MM.1S (cell line): Measurements from ENCODE around the gene LRP5.

Source experiments
- DNase-seq: peaks from one replicate; pipeline ENCODE4 v3.0.0-alpha.2; 2015
- H2AFZ ChIP-seq: fragments of 300-600 bp; sonication (generic); 2 replicates; pipeline ENCODE4 v1.6.0; 2016; ENCODE audit warnings: antibody characterized with exemption, low read length
- H3F3A ChIP-seq: fragments of 300-600 bp; sonication (generic); 2 replicates; pipeline ENCODE4 v1.6.1; 2016; ENCODE audit warnings: mild to moderate bottlenecking, antibody characterized with exemption, low read length, moderate library complexity, mixed read lengths; ENCODE audit not compliant: insufficient read depth
- H3K27ac ChIP-seq: fragments of 300-600 bp; sonication (generic); 2 replicates; pipeline ENCODE4 v1.5.1; 2016; ENCODE audit warnings: mild to moderate bottlenecking, low read length
- H3K27me3 ChIP-seq: fragments of 300-600 bp; sonication (generic); replicated peaks from 2 replicates; pipeline ENCODE4 v1.6.0; 2016; ENCODE audit warnings: low read length; ENCODE audit not compliant: insufficient read depth
- H3K36me3 ChIP-seq: fragments of 300-600 bp; sonication (generic); replicated peaks from 2 replicates; pipeline ENCODE4 v1.6.1; 2016; ENCODE audit warnings: mild to moderate bottlenecking, low read length, mixed read lengths; ENCODE audit not compliant: insufficient read depth
- H3K4me1 ChIP-seq: fragments of 300-600 bp; sonication (generic); 2 replicates; pipeline ENCODE4 v1.6.1; 2016; ENCODE audit warnings: low read length, mixed read lengths
- H3K4me2 ChIP-seq: fragments of 300-600 bp; sonication (generic); 2 replicates; pipeline ENCODE4 v1.6.0; 2016; ENCODE audit warnings: low read depth, low read length
- H3K4me3 ChIP-seq: fragments of 300-600 bp; sonication (generic); 2 replicates; pipeline ENCODE4 v1.5.1; 2016; ENCODE audit warnings: low read length, mixed read lengths
- H3K79me2 ChIP-seq: fragments of 300-600 bp; sonication (generic); 2 replicates; pipeline ENCODE4 v1.6.1; 2016; ENCODE audit warnings: mixed run types, low read length, mixed read lengths
- H3K9ac ChIP-seq: fragments of 300-600 bp; sonication (generic); 2 replicates; pipeline ENCODE4 v1.6.1; 2016; ENCODE audit warnings: low read length, mixed read lengths
- H3K9me2 ChIP-seq: fragments of 300-600 bp; sonication (generic); replicated peaks from 2 replicates; pipeline ENCODE4 v1.6.1; 2016; ENCODE audit warnings: mild to moderate bottlenecking, low read length, mixed read lengths; ENCODE audit not compliant: insufficient read depth
- H3K9me3 ChIP-seq: fragments of 300-600 bp; sonication (generic); replicated peaks from 2 replicates; pipeline ENCODE4 v1.6.1; 2016; ENCODE audit warnings: mild to moderate bottlenecking, low read length, mixed read lengths; ENCODE audit not compliant: insufficient read depth
- H4K20me1 ChIP-seq: fragments of 300-600 bp; sonication (generic); 2 replicates; pipeline ENCODE4 v1.6.1; 2016; ENCODE audit warnings: mild to moderate bottlenecking, low read length, moderate library complexity, mixed read lengths; ENCODE audit not compliant: insufficient read depth
- EZH2 ChIP-seq: fragments of 300-600 bp; sonication (generic); optimal IDR thresholded peaks from 2 replicates; pipeline ENCODE3; 2017; ENCODE audit warnings: low read depth, mild to moderate bottlenecking, antibody characterized with exemption, low read length, mixed read lengths
- EZH2phosphoT487 ChIP-seq: fragments of 300-600 bp; sonication (generic); IDR thresholded peaks from 2 replicates; pipeline ENCODE4 v1.6.1; 2018; ENCODE audit warnings: antibody characterized with exemption, low read length
- TF ChIP-seq, protein P1 (sequence below): fragments of 300-600 bp; sonication (generic); IDR thresholded peaks from 2 replicates; pipeline ENCODE4 v1.5.1; 2016; ENCODE audit warnings: antibody characterized with exemption, low read length, mixed read lengths

Gene LRP5

DNA sequence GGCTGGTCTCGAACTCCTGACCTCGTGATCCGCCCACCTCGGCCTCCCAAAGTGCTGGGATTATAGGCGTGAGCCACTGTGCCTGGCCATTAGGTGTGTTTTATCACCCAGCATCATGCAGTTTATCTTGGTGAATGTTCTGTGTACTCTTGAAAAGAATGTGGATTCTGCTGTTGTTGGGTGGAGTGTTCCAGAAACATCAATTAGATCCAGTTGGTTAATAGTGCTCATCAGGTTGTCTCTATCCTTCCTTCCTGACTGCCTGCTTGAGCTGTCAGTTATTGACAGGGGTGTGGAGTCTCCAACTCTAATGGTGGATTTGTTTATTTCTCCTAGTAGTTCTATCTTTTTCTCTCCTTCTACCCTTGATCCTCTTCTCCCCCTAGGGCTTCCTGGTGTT is 118.0 kb downstream of the LRP5 start:
- Histone ChIP-seq H3K79me2 (no peaks in the 10 kb centered on the region), H3K36me3 (no peaks in the 10 kb centered on the region), H4K20me1 (no peaks in the 10 kb centered on the region), H3F3A (no peaks in the 10 kb centered on the region), H3K27me3 (no peaks in the 10 kb centered on the region), H3K9me2 (no peaks in the 10 kb centered on the region), H3K4me3 (no peak overlapping the region), H3K4me2 (no peak overlapping the region), H3K4me1 (no peaks in the 10 kb centered on the region), H3K27ac (no peak overlapping the region), H3K9ac (no peak overlapping the region), H3K9me3 (no peaks in the 10 kb centered on the region), H2AFZ (no peak overlapping the region)
- no peak for TF ChIP-seq EZH2
- TF ChIP-seq, protein P1, sequence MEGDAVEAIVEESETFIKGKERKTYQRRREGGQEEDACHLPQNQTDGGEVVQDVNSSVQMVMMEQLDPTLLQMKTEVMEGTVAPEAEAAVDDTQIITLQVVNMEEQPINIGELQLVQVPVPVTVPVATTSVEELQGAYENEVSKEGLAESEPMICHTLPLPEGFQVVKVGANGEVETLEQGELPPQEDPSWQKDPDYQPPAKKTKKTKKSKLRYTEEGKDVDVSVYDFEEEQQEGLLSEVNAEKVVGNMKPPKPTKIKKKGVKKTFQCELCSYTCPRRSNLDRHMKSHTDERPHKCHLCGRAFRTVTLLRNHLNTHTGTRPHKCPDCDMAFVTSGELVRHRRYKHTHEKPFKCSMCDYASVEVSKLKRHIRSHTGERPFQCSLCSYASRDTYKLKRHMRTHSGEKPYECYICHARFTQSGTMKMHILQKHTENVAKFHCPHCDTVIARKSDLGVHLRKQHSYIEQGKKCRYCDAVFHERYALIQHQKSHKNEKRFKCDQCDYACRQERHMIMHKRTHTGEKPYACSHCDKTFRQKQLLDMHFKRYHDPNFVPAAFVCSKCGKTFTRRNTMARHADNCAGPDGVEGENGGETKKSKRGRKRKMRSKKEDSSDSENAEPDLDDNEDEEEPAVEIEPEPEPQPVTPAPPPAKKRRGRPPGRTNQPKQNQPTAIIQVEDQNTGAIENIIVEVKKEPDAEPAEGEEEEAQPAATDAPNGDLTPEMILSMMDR: no peak
- TF ChIP-seq EZH2phosphoT487: no peak
- no peak for DNase-seq

DNA sequence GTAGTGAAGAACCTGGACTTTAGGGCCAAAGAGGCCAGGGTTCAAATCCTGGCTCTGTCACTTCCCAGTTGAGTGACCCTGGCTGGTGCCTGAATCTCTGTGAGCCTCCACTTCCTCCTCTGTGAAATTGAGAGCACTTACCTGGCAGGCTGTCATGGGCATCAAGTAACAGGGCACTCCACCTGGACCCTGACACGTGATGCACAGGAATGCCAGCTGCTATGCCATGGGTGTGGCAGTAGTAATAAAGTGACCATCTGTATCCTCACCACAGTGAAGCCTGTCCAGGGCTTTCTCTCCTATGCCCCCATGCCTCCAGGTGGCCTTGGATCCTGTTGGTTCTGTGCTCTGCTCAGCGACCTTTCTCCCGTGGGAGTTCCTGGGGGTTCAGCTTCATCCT is 118.4 kb downstream of the LRP5 start:
- H4K20me1 ChIP-seq: no peaks in the 10 kb centered on the region

DNA sequence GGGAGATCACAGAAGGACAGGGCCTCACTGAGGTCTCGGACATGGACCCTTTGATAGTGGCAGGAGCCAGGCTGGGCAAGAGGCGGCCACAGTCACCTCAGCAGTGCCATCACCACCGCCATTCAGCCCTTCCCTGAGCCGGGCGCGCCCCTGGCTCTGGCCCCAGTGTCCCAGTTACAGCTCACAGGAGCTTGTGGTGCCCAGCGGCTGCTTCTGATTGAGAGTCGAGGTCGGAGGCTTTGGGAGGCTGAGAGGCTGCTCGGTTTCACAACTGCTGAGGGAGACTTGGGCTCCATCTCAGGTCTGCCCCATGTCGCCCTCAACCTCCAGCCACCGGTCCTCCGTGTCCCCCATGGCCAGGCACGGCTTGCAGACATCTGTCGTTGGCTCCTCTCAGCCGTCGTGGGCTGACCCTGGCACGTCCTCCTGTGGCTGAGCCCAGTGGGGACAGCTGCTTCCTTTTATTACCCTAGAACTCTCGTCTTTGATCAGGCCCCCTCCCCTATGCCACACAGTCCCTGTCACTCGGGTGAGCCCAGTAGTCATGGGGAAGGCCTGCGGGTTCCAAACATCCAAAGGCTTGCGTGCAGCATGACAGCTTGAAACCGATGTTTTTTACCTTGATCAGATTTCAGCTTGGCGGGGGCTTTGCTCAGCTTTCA is 119.7 kb downstream of the LRP5 start:
- Histone ChIP-seq H3K9me3 (no peaks in the 10 kb centered on the region), H3K4me3 (no peak overlapping the region), H3K4me2 (no peak overlapping the region), H3K4me1 (no peaks in the 10 kb centered on the region), H3K9ac (no peak overlapping the region), H3K27me3 (no peaks in the 10 kb centered on the region), H3K27ac (no peak overlapping the region), H4K20me1 (no peaks in the 10 kb centered on the region), H3F3A (no peaks in the 10 kb centered on the region), H3K9me2 (no peaks in the 10 kb centered on the region), H3K36me3 (no peaks in the 10 kb centered on the region), H2AFZ (no peak overlapping the region), H3K79me2 (no peaks in the 10 kb centered on the region)
- DNase-seq: no peak
- TF ChIP-seq, protein P1: no peak
- TF ChIP-seq EZH2phosphoT487: no peak
- no peak for TF ChIP-seq EZH2

More for the DNA sequence above, 118.4 kb downstream of the LRP5 start:
- Histone ChIP-seq H3K9me3 (no peaks in the 10 kb centered on the region), H3K27ac (no peak overlapping the region), H3F3A (no peaks in the 10 kb centered on the region), H3K9me2 (no peaks in the 10 kb centered on the region), H3K4me3 (no peak overlapping the region), H3K4me2 (no peak overlapping the region), H3K9ac (no peak overlapping the region), H3K36me3 (no peaks in the 10 kb centered on the region), H2AFZ (no peak overlapping the region), H3K27me3 (no peaks in the 10 kb centered on the region), H3K4me1 (no peaks in the 10 kb centered on the region), H3K79me2 (no peaks in the 10 kb centered on the region)
- TF ChIP-seq, protein P1: no peak
- DNase-seq: no peak
